ENCODE data around the gene AIF1.

DNA sequence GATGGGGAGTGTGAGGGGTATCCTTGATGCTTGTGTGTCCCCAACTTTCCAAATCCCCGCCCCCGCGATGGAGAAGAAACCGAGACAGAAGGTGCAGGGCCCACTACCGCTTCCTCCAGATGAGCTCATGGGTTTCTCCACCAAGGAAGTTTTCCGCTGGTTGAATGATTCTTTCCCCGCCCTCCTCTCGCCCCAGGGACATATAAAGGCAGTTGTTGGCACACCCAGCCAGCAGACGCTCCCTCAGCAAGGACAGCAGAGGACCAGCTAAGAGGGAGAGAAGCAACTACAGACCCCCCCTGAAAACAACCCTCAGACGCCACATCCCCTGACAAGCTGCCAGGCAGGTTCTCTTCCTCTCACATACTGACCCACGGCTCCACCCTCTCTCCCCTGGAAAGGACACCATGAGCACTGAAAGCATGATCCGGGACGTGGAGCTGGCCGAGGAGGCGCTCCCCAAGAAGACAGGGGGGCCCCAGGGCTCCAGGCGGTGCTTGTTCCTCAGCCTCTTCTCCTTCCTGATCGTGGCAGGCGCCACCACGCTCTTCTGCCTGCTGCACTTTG is 39.6 kb upstream of the AIF1 start, which contains the start of gene TNF:
- TF ChIP-seq, protein P1, sequence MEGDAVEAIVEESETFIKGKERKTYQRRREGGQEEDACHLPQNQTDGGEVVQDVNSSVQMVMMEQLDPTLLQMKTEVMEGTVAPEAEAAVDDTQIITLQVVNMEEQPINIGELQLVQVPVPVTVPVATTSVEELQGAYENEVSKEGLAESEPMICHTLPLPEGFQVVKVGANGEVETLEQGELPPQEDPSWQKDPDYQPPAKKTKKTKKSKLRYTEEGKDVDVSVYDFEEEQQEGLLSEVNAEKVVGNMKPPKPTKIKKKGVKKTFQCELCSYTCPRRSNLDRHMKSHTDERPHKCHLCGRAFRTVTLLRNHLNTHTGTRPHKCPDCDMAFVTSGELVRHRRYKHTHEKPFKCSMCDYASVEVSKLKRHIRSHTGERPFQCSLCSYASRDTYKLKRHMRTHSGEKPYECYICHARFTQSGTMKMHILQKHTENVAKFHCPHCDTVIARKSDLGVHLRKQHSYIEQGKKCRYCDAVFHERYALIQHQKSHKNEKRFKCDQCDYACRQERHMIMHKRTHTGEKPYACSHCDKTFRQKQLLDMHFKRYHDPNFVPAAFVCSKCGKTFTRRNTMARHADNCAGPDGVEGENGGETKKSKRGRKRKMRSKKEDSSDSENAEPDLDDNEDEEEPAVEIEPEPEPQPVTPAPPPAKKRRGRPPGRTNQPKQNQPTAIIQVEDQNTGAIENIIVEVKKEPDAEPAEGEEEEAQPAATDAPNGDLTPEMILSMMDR (conservative IDR thresholded peaks at IDR 0.05; ENCODE audit: low read length): no peak
- TF ChIP-seq EZH2phosphoT487 (IDR thresholded peaks at IDR 0.05; ENCODE audit: borderline replicate concordance, low read depth, low read length): no peak

All from OCI-LY7 (cell line).